Activated gamma-delta T cell treated with anti-CD3 and anti-CD28 coated beads, Interleukin-2, amount 50 U/mL, for 16 hours (primary cell): ENCODE measurements around the gene GPR161.

Experiments used
- DNase-seq: peaks from one replicate; pipeline ENCODE4 v3.0.0-alpha.2; 2020; ENCODE audit warnings: low read depth

GPR161 gene

GRCh38 chr1:168146626-168147025, 9.9 kb upstream of the GPR161 start:
- DNase-seq = no peak

GRCh38 chr1:168146160-168146539, 9.4 kb upstream of the GPR161 start:
- no peak for DNase-seq

- peak; percentile 77 for DNase-seq
Observed at GRCh38 chr1:168145184-168146159, 8.7 kb upstream of the GPR161 start.

GRCh38 chr1:168141871-168142385, 5.2 kb upstream of the GPR161 start:
- DNase-seq = no peak

- no peak for DNase-seq
Observed at GRCh38 chr1:168139070-168139469, 2.3 kb upstream of the GPR161 start.

- DNase-seq = no peak
Observed at GRCh38 chr1:168138134-168138533, 1.4 kb upstream of the GPR161 start.

GRCh38 chr1:168137515-168137821, 738 bp upstream of the GPR161 start:
- DNase-seq = no peak

- no peak for DNase-seq
Observed at GRCh38 chr1:168135921-168136708, 615 bp downstream of the GPR161 start.

- DNase-seq = no peak
Observed at GRCh38 chr1:168135116-168135920, 1.4 kb downstream of the GPR161 start.

GRCh38 chr1:168134642-168135041, 2.1 kb downstream of the GPR161 start:
- DNase-seq = no peak

GRCh38 chr1:168134132-168134531, 2.6 kb downstream of the GPR161 start:
- no peak for DNase-seq

GRCh38 chr1:168129933-168130332, 6.8 kb downstream of the GPR161 start:
- DNase-seq = no peak

GRCh38 chr1:168127503-168127902, 9.2 kb downstream of the GPR161 start:
- no peak for DNase-seq

- no peak for DNase-seq
Observed at GRCh38 chr1:168125051-168125450, 11.7 kb downstream of the GPR161 start.

GRCh38 chr1:168121401-168122011, 15.2 kb downstream of the GPR161 start:
- DNase-seq = no peak

- DNase-seq = no peak
Observed at GRCh38 chr1:168119750-168120149, 17.0 kb downstream of the GPR161 start.

GRCh38 chr1:168116327-168116799, 20.4 kb downstream of the GPR161 start:
- DNase-seq = no peak

GRCh38 chr1:168114845-168115244, 21.9 kb downstream of the GPR161 start:
- no peak for DNase-seq

GRCh38 chr1:168112673-168113305, 23.9 kb downstream of the GPR161 start:
- DNase-seq = no peak

GRCh38 chr1:168110896-168111545, 25.7 kb downstream of the GPR161 start:
- DNase-seq = no peak

GRCh38 chr1:168106274-168106673, 30.5 kb downstream of the GPR161 start:
- no peak for DNase-seq
